Keratinocyte (primary cell): ENCODE measurements around the gene FCER2. TPM values are rescaled to one million over a fixed set of nuclear protein-coding genes. Genes with fewer than 3 reads are reported as not detected.

Experiments used
- DNase-seq: peaks from one replicate; pipeline ENCODE4 v3.0.0-alpha.2; 2011; ENCODE audit warnings: low read depth, missing footprints, low spot score
- FAIRE-seq: peaks from 2 replicates; lab custom pipeline; 2011; peaks lifted over from hg19 to GRCh38; lab: Jason Lieb, UNC
- H2AFZ ChIP-seq: 2 replicates; pipeline ENCODE4 v1.6.0; 2012; ENCODE audit warnings: low read length, control low read depth, inconsistent platforms; ENCODE audit not compliant: control insufficient read depth
- H3K27ac ChIP-seq: 2 replicates; pipeline ENCODE4 v1.5.1; 2011; ENCODE audit warnings: low read length; ENCODE audit not compliant: control insufficient read depth, insufficient read depth
- H3K27me3 ChIP-seq: 3 replicates; pipeline ENCODE4 v1.6.0; 2011; ENCODE audit warnings: low read length; ENCODE audit not compliant: control insufficient read depth, insufficient read depth; ENCODE audit errors: extremely low read depth
- H3K36me3 ChIP-seq, 2 experiments: 2 replicates in 1 of 2; 3 replicates in 1 of 2; pipeline ENCODE4 v1.5.1; 2011; ENCODE audit warnings: low read length in 2 of 2, mild to moderate bottlenecking in 1 of 2; ENCODE audit not compliant: control insufficient read depth in 2 of 2, insufficient read depth in 2 of 2; ENCODE audit errors: extremely low read depth in 1 of 2
- H3K4me1 ChIP-seq: 3 replicates; pipeline ENCODE4 v1.5.1; 2011; ENCODE audit warnings: low read length; ENCODE audit not compliant: control insufficient read depth, insufficient read depth; ENCODE audit errors: extremely low read depth
- H3K4me2 ChIP-seq: 3 replicates; pipeline ENCODE4 v1.6.0; 2011; ENCODE audit warnings: low read depth, low read length; ENCODE audit not compliant: control insufficient read depth, insufficient read depth; ENCODE audit errors: extremely low read depth
- H3K4me3 ChIP-seq, 3 experiments: fragments of 200-600 bp in 1 of 3; sonication (generic) in 1 of 3; 2 replicates in 2 of 3; 3 replicates in 1 of 3; pipeline ENCODE4 v1.5.1; 2011 to 2016; ENCODE audit warnings: low read length in 3 of 3, mild to moderate bottlenecking in 3 of 3, control low read depth in 2 of 3, inconsistent platforms in 1 of 3, low read depth in 1 of 3, mixed read lengths in 1 of 3, mixed run types in 1 of 3, moderate library complexity in 1 of 3; ENCODE audit not compliant: control insufficient read depth in 2 of 3, insufficient read depth in 2 of 3; ENCODE audit errors: extremely low read depth in 1 of 3
- H3K79me2 ChIP-seq: 2 replicates; pipeline ENCODE4 v1.6.0; 2012; ENCODE audit warnings: low read length; ENCODE audit not compliant: control insufficient read depth, insufficient read depth
- H3K9ac ChIP-seq: 3 replicates; pipeline ENCODE4 v1.6.0; 2011; ENCODE audit warnings: low read length; ENCODE audit not compliant: control insufficient read depth, insufficient read depth; ENCODE audit errors: extremely low read depth
- H3K9me1 ChIP-seq: 3 replicates; pipeline ENCODE4 v1.6.0; 2011; ENCODE audit warnings: low read length; ENCODE audit not compliant: control insufficient read depth, insufficient read depth; ENCODE audit errors: extremely low read depth
- H3K9me3 ChIP-seq: 2 replicates; pipeline ENCODE4 v1.5.1; 2012; ENCODE audit warnings: low read depth, low read length; ENCODE audit not compliant: control insufficient read depth
- H4K20me1 ChIP-seq: 3 replicates; pipeline ENCODE4 v1.6.0; 2011; ENCODE audit warnings: low read length; ENCODE audit not compliant: control insufficient read depth, insufficient read depth; ENCODE audit errors: extremely low read depth
- EZH2 ChIP-seq: IDR thresholded peaks from one replicate; pipeline ENCODE4 v1.6.1; 2012; ENCODE audit warnings: inconsistent platforms, mild to moderate bottlenecking, low read length, moderate library complexity
- dilution Hi-C: fragments of 300-500 bp; cut with MboI; formaldehyde crosslinking; loops from one replicate; pipeline ENCODE4 v1.7.0; 2020; ENCODE audit warnings: low sequenced_read_pairs; ENCODE audit not compliant: extremely low pct_ligation_motif_present
- polyA plus RNA-seq, 5 experiments: library from polyadenylated mRNA; depleted of rRNA in 3 of 5; stranded (reverse) in 3 of 5; stranded (forward) in 1 of 5; unstranded in 1 of 5; fragments of >200 nt; gene quantifications; 1 replicate in 1 of 5; 2 replicates in 3 of 5; 3 replicates in 1 of 5; pipeline versions ENCODE4 v1.2.1 to v1.2.3, GENCODE V29; 2011 to 2012; ENCODE audit warnings: missing spikeins in 2 of 5, low read depth in 1 of 5, low replicate concordance in 1 of 5
- TF ChIP-seq, protein P1 (sequence below), 3 experiments: IDR thresholded peaks in 1 of 3; conservative IDR thresholded peaks in 1 of 3; optimal IDR thresholded peaks in 1 of 3; 2 replicates in 2 of 3; 3 replicates in 1 of 3; pipeline versions ENCODE3 to v1.5.1; 2011; ENCODE audit warnings: low read length in 3 of 3, mild to moderate bottlenecking in 3 of 3, moderate library complexity in 2 of 3, control low read depth in 1 of 3, inconsistent platforms in 1 of 3; ENCODE audit not compliant: insufficient read depth in 2 of 3; ENCODE audit errors: extremely low read depth in 1 of 3

FCER2 gene
- polyA plus RNA-seq, 1 donor (not counting 4 experiments of a cell fraction or from before 2014, with no cell fraction given), result not detected

DNA sequence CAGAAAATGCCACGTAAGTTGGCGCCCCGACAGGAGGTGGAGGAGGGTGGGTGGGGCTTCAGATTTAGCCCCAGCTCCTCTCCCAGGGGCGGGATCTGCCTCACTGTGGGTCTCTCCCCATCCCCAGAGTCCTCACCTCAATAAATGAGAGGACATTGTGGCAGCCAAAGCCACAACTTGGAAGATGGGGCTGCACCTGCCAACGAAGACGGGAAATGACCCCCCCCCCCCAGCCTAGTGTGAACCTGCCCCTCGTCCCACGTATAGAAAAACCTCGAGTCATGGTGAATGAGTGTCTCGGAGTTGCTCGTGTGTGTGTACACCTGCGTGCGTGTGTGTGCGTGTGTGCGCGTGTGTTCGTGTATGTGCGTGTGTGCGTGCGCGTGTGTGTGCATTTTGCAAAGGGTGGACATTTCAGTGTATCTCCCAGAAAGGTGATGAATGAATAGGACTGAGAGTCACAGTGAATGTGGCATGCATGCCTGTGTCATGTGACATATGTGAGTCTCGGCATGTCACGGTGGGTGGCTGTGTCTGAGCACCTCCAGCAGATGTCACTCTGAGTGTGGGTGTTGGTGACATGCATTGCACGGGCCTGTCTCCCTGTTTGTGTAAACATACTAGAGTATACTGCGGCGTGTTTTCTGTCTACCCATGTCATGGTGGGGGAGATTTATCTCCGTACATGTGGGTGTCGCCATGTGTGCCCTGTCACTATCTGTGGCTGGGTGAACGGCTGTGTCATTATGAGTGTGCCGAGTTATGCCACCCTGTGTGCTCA, 22.8 kb downstream of the FCER2 start:
- H2AFZ ChIP-seq, result no peak overlapping the region
- no peak overlapping the region for H3K4me2 ChIP-seq
- H3K9me1 ChIP-seq, result no peaks in the 10 kb centered on the region
- FAIRE-seq (no peak), DNase-seq (no peak)
- H4K20me1 ChIP-seq, result no peaks in the 10 kb centered on the region
- no peak overlapping the region for H3K4me3 ChIP-seq
- peaks cover 7% of the 10 kb centered on the region for H3K4me1 ChIP-seq
- H3K9ac ChIP-seq, result no peak overlapping the region
- TF ChIP-seq, protein P1, sequence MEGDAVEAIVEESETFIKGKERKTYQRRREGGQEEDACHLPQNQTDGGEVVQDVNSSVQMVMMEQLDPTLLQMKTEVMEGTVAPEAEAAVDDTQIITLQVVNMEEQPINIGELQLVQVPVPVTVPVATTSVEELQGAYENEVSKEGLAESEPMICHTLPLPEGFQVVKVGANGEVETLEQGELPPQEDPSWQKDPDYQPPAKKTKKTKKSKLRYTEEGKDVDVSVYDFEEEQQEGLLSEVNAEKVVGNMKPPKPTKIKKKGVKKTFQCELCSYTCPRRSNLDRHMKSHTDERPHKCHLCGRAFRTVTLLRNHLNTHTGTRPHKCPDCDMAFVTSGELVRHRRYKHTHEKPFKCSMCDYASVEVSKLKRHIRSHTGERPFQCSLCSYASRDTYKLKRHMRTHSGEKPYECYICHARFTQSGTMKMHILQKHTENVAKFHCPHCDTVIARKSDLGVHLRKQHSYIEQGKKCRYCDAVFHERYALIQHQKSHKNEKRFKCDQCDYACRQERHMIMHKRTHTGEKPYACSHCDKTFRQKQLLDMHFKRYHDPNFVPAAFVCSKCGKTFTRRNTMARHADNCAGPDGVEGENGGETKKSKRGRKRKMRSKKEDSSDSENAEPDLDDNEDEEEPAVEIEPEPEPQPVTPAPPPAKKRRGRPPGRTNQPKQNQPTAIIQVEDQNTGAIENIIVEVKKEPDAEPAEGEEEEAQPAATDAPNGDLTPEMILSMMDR (optimal IDR thresholded peaks at IDR 0.05 in 1 of 3, IDR thresholded peaks at IDR 0.05 in 1 of 3, conservative IDR thresholded peaks at IDR 0.05 in 1 of 3; ENCODE audit: extremely low read depth in 1 of 3, insufficient read depth in 2 of 3, low read length in 3 of 3), result peak in 1 of 3 experiments; percentile 61
- no peak for TF ChIP-seq EZH2
- H3K79me2 ChIP-seq, result peaks cover 16% of the 10 kb centered on the region
- H3K27me3 ChIP-seq, result peaks cover 6% of the 10 kb centered on the region
- H3K36me3 ChIP-seq, result peaks cover 0 to 8% of the 10 kb centered on the region in 2 experiments
- H3K27ac ChIP-seq, result no peak overlapping the region
- H3K9me3 ChIP-seq, result no peaks in the 10 kb centered on the region
- dilution Hi-C loops, result no loop called here

DNA sequence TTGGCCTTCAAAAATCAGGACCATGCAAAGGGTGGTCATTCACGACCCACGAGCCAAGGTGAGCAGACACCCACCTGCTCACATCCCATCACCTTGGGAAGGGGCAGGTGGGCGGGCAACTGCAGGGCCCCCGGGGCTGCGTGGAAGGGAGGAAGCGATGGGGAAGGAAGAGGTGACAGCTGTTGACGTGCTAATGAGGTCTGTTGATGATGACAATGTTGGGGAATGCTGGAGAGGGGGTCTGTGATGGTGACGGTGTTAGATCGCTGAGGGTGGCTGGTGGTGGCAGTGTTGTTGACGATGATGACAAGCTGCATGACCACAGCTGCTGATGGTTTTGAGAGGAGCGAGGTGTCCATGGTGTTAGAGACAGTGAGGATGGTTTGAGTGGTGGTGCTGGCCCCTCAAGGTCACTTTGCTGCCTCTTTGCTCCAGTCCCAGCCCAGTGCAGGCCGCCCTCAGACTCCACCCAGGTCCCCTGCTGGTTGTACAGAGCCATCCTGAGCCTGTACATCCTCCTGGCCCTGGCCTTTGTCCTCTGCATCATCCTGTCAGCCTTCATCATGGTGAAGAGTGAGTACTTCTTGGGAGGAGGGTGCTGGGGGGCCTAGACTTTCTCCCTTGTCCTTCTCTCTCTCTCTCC, 24.1 kb downstream of the FCER2 start:
- H3K4me3 ChIP-seq, result no peak overlapping the region
- no peaks in the 10 kb centered on the region for H4K20me1 ChIP-seq
- H3K79me2 ChIP-seq, result peaks cover 16% of the 10 kb centered on the region
- DNase-seq (no peak), FAIRE-seq (no peak)
- no peak overlapping the region for H2AFZ ChIP-seq
- TF ChIP-seq EZH2, result no peak
- TF ChIP-seq, protein P1 (optimal IDR thresholded peaks at IDR 0.05 in 1 of 3, IDR thresholded peaks at IDR 0.05 in 1 of 3, conservative IDR thresholded peaks at IDR 0.05 in 1 of 3; ENCODE audit: extremely low read depth in 1 of 3, insufficient read depth in 2 of 3, low read length in 3 of 3), result peak in 1 of 3 experiments; percentile 8
- H3K4me2 ChIP-seq, result no peak overlapping the region
- H3K4me1 ChIP-seq, result peaks cover 7% of the 10 kb centered on the region
- H3K36me3 ChIP-seq, result peaks cover 0 to 5% of the 10 kb centered on the region in 2 experiments
- dilution Hi-C loops, result no loop called here
- H3K9me3 ChIP-seq, result no peaks in the 10 kb centered on the region
- H3K9ac ChIP-seq, result no peak overlapping the region
- H3K27ac ChIP-seq, result no peak overlapping the region
- peaks cover 9% of the 10 kb centered on the region for H3K27me3 ChIP-seq
- H3K9me1 ChIP-seq, result no peaks in the 10 kb centered on the region
